Activated CD8-positive, alpha-beta T cell treated with anti-CD3 and anti-CD28 coated beads, Interleukin-2, amount 10 ng/mL, durations not matched to agents 7 days and 5 days (primary cell): ENCODE data around the gene TNFSF10. TPM values are rescaled to one million over a fixed set of nuclear protein-coding genes. Genes with fewer than 3 reads are reported as not detected.

ENCODE experiments used
- total RNA-seq, 2 experiments: library from RNA; stranded (reverse); gene quantifications; one replicate each; pipeline ENCODE4 v1.2.3, GENCODE V29; 2021

TNFSF10 gene
- total RNA-seq, 2 experiments from 2014 or later: 106 to 108 TPM

Other genes with a start within 250 kb of the TNFSF10 start
- not detected for gene GHSR, start 75.0 kb downstream of the TNFSF10 start, total RNA-seq
- gene NCEH1, start 187.6 kb upstream of the TNFSF10 start, total RNA-seq: 1 to 10 TPM; 8.0 to 8.2 TPM
- 10 to 100 TPM; 57.2 to 70.1 TPM for gene ECT2, start 227.3 kb upstream of the TNFSF10 start, total RNA-seq